Activated T-helper 17 cell treated with anti-CD3 and anti-CD28 coated beads, Interleukin-2, amount 50 U/mL, for 72 hours (primary cell): ENCODE data around the gene RPL29. TPM values are rescaled to one million over a fixed set of nuclear protein-coding genes. Genes with fewer than 3 reads are reported as not detected.
"Not testable (repeated sequence)": the region's sequence is repeated elsewhere in the genome, so short reads cannot be mapped to it uniquely, and the experiment has no call there.

Experiments used
- ATAC-seq: fragments of 150-1000 bp; cut with Tn5 transposase; replicated peaks from 2 replicates; pipeline ENCODE4 v1.10.0; 2021; ENCODE audit warnings: mild to moderate bottlenecking, moderate library complexity
- H3K27ac Mint-ChIP-seq: one replicate; pipeline ENCODE4 v1.8.0; 2022; ENCODE audit warnings: mixed read lengths
- H3K27me3 Mint-ChIP-seq: one replicate; pipeline ENCODE4 v1.8.0; 2022; ENCODE audit warnings: mixed read lengths
- H3K36me3 Mint-ChIP-seq: one replicate; pipeline ENCODE4 v1.8.0; 2022; ENCODE audit warnings: low read depth, mild to moderate bottlenecking, mixed read lengths
- H3K4me1 Mint-ChIP-seq: one replicate; pipeline ENCODE4 v1.8.0; 2022; ENCODE audit warnings: mixed read lengths
- H3K4me3 Mint-ChIP-seq: one replicate; pipeline ENCODE4 v1.8.0; 2022; ENCODE audit warnings: mild to moderate bottlenecking, mixed read lengths
- H3K9me3 Mint-ChIP-seq: one replicate; pipeline ENCODE4 v1.8.0; 2022; ENCODE audit warnings: mixed read lengths
- total RNA-seq, 2 donors: library from RNA; stranded (reverse); gene quantifications; one replicate each; pipeline ENCODE4 v1.2.3, GENCODE V29; 2022

Gene RPL29
- total RNA-seq, 2 donors from 2014 or later = 1,433 to 1,498 TPM

DNA sequence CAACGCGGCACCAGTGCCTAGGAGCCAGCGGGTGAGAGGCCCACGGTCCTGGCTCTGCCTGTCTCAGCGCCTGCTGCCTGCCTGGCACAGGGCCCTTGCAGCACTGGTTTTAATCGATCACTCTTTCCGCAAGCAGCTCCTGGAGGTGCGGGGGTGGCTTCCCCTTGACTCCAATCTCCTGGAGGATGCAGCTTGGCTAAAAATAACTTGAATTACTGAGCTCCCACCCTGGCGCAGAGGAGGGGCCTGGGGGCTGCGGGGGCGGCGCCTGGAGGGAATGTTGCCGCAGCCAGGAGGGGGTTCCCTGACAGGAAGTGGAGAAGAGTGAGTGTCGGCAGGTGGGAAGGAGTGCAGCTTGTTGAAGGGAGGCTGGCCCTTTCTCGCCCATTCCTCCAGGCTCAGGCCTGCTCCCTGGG, 9.9 kb upstream of the RPL29 start:
- ATAC-seq = peak; percentile 18
- no peak overlapping the region for H3K27ac Mint-ChIP-seq
- no peak overlapping the region for H3K4me3 Mint-ChIP-seq
- H3K4me1 Mint-ChIP-seq = no peaks in the 10 kb centered on the region
- no peaks in the 10 kb centered on the region for H3K36me3 Mint-ChIP-seq
- H3K27me3 Mint-ChIP-seq = no peaks in the 10 kb centered on the region
- no peaks in the 10 kb centered on the region for H3K9me3 Mint-ChIP-seq

DNA sequence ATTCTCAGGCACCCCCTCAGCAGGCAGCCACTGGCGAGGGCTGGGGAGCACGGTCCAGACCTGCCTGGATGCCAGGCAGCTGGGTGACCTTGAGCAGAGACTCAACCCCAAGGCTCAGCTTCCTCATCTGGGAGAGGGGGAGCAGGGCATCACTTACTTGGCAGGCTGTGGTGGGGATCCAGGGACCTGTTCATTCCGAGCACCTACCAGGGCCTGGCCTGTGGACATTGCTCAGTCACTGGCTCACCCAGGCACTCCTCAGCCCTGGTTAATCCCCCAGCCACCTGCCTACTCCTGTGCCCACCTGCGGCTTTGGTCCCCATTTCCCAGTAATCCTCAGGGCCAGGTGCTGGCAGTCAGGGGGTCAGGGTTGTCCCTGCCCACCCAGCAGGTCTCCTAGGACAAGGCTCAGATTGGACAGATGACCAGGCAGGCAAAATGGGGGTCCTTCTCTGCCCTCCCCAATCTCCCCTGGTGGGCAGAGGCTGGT, 9.3 kb upstream of the RPL29 start:
- no peaks in the 10 kb centered on the region for H3K4me1 Mint-ChIP-seq
- no peak for ATAC-seq
- H3K4me3 Mint-ChIP-seq = no peak overlapping the region
- H3K27me3 Mint-ChIP-seq = no peaks in the 10 kb centered on the region
- no peaks in the 10 kb centered on the region for H3K9me3 Mint-ChIP-seq
- H3K36me3 Mint-ChIP-seq = no peaks in the 10 kb centered on the region
- H3K27ac Mint-ChIP-seq = no peak overlapping the region

- H3K4me1 Mint-ChIP-seq = no peaks in the 10 kb centered on the region
- no peaks in the 10 kb centered on the region for H3K9me3 Mint-ChIP-seq
- H3K4me3 Mint-ChIP-seq = no peak overlapping the region
- ATAC-seq = no peak
- no peaks in the 10 kb centered on the region for H3K27me3 Mint-ChIP-seq
- peak overlapping the region; percentile 50 for H3K27ac Mint-ChIP-seq
- no peaks in the 10 kb centered on the region for H3K36me3 Mint-ChIP-seq
Observed at GRCh38 chr3:52004163-52004787, 8.6 kb upstream of the RPL29 start.

DNA sequence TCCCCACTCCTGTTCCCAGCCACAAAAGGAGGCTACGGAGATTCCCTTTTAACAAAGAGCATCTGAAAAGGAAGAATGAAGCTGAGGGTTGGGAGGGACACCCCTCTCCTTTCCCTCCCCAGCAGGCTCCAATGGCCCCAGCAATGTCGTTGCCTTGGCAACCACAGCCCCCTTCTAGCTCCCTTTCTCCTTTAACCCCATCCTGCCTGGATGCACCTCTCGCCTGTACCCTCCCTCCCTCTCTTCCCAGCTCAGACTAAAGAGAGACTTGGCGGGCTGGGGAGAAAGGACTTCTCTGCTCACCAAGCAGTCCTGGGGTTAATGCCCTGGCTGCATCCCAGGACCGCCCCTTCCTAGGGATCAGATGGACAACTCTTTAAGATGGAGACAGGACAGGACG, 7.1 kb upstream of the RPL29 start:
- H3K4me1 Mint-ChIP-seq = no peaks in the 10 kb centered on the region
- no peak overlapping the region for H3K4me3 Mint-ChIP-seq
- H3K27ac Mint-ChIP-seq = peak overlapping the region; percentile 50
- H3K9me3 Mint-ChIP-seq = no peaks in the 10 kb centered on the region
- no peak for ATAC-seq
- no peaks in the 10 kb centered on the region for H3K27me3 Mint-ChIP-seq
- H3K36me3 Mint-ChIP-seq = no peaks in the 10 kb centered on the region

DNA sequence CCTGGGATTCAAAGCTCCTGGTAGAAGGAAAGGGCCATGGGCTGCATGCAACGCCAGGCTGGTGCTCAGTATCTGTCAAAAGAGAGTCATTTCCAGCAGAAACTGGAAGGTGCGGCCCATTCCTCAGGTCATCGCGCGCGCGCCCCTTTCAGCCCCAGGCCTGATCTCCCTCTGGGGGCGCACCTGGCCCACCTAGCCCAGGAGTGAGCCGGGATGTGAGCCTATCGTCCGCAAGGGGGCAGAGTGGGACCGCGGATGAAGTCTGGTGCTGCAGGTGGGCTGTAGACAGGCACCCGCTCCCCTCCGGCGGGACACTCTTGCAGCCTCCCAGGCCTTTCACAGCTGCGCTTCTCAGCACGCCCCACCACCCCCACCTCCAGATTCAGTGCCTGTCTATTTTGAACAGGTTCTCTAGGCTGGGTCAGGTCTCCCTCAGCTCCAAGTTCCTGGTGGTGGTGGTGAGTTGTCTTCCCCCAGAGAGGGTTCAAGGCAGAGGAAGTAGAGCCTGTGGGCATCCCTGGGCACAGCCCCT, 5.8 kb upstream of the RPL29 start:
- H3K27me3 Mint-ChIP-seq = no peaks in the 10 kb centered on the region
- peak; percentile 96 for ATAC-seq

GRCh38 chr3:51999846-52000245, 4.2 kb upstream of the RPL29 start:
- H3K36me3 Mint-ChIP-seq = peaks cover 12% of the 10 kb centered on the region
- H3K4me1 Mint-ChIP-seq = peaks cover 4% of the 10 kb centered on the region
- no peaks in the 10 kb centered on the region for H3K27me3 Mint-ChIP-seq
- no peak for ATAC-seq
- H3K9me3 Mint-ChIP-seq = no peaks in the 10 kb centered on the region
- no peak overlapping the region for H3K4me3 Mint-ChIP-seq
- H3K27ac Mint-ChIP-seq = no peak overlapping the region

More for the DNA sequence above, 5.8 kb upstream of the RPL29 start:
- Mint-ChIP-seq H3K4me1 (no peaks in the 10 kb centered on the region), H3K36me3 (no peaks in the 10 kb centered on the region), H3K9me3 (no peaks in the 10 kb centered on the region), H3K27ac (no peak overlapping the region), H3K4me3 (no peak overlapping the region)

- Mint-ChIP-seq H3K4me3 (no peak overlapping the region), H3K36me3 (peaks cover 23% of the 10 kb centered on the region), H3K27me3 (no peaks in the 10 kb centered on the region), H3K9me3 (no peaks in the 10 kb centered on the region), H3K27ac (no peak overlapping the region), H3K4me1 (peaks cover 8% of the 10 kb centered on the region)
- ATAC-seq = no peak
Observed at GRCh38 chr3:51998774-51999173, 3.1 kb upstream of the RPL29 start.

GRCh38 chr3:51997935-51998596, 2.4 kb upstream of the RPL29 start:
- Mint-ChIP-seq H3K27ac (peak overlapping the region; percentile 21), H3K9me3 (no peaks in the 10 kb centered on the region), H3K4me3 (no peak overlapping the region), H3K36me3 (peaks cover 30% of the 10 kb centered on the region), H3K27me3 (no peaks in the 10 kb centered on the region), H3K4me1 (peaks cover 8% of the 10 kb centered on the region)
- ATAC-seq = no peak

- Mint-ChIP-seq H3K4me3 (peak overlapping the region; percentile 22), H3K4me1 (peaks cover 11% of the 10 kb centered on the region), H3K9me3 (no peaks in the 10 kb centered on the region), H3K27me3 (no peaks in the 10 kb centered on the region), H3K36me3 (peaks cover 39% of the 10 kb centered on the region), H3K27ac (peak overlapping the region; percentile 9)
- no peak for ATAC-seq
Observed at GRCh38 chr3:51997172-51997571, 1.5 kb upstream of the RPL29 start.

GRCh38 chr3:51994530-51994929, 1.2 kb downstream of the RPL29 start:
- no peaks in the 10 kb centered on the region for H3K27me3 Mint-ChIP-seq
- peaks cover 51% of the 10 kb centered on the region for H3K36me3 Mint-ChIP-seq
- H3K27ac Mint-ChIP-seq = peak overlapping the region; percentile 100
- H3K4me1 Mint-ChIP-seq = peaks cover 11% of the 10 kb centered on the region
- no peak for ATAC-seq
- H3K4me3 Mint-ChIP-seq = peak overlapping the region; percentile 97
- H3K9me3 Mint-ChIP-seq = no peaks in the 10 kb centered on the region

DNA sequence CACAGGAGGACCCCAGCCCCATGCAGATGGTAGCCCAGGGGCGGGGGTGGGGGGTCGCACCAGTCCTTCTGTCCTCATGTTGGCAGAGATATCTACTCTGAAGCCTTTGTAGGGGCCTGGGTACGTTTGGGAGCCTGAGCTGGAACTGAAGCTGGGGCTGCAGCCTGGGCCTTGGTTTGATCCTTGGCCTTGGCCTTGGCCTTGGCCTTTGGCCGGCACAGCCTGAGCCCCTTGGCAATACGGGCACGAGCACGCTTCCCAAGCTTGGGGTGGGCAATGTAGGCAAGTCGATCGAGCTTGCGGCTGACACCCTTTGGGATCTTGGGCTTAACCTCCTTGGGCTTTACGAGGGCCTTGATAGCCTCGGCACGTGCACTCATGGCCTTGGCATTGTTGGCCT, 2.0 kb downstream of the RPL29 start:
- peak overlapping the region; percentile 100 for H3K27ac Mint-ChIP-seq
- not testable (repeated sequence) for H3K27me3 Mint-ChIP-seq

GRCh38 chr3:51992017-51992682, 3.5 kb downstream of the RPL29 start:
- no peaks in the 10 kb centered on the region for H3K27me3 Mint-ChIP-seq
- peak overlapping the region; percentile 97 for H3K4me3 Mint-ChIP-seq
- H3K4me1 Mint-ChIP-seq = peaks cover 18% of the 10 kb centered on the region
- peaks cover 51% of the 10 kb centered on the region for H3K36me3 Mint-ChIP-seq
- ATAC-seq = no peak
- peak overlapping the region; percentile 100 for H3K27ac Mint-ChIP-seq
- no peaks in the 10 kb centered on the region for H3K9me3 Mint-ChIP-seq

More for the DNA sequence above, 2.0 kb downstream of the RPL29 start:
- Mint-ChIP-seq H3K4me3 (peak overlapping the region; percentile 97), H3K36me3 (peaks cover 51% of the 10 kb centered on the region), H3K4me1 (peaks cover 16% of the 10 kb centered on the region)
- not testable (repeated sequence) for H3K9me3 Mint-ChIP-seq, ATAC-seq

DNA sequence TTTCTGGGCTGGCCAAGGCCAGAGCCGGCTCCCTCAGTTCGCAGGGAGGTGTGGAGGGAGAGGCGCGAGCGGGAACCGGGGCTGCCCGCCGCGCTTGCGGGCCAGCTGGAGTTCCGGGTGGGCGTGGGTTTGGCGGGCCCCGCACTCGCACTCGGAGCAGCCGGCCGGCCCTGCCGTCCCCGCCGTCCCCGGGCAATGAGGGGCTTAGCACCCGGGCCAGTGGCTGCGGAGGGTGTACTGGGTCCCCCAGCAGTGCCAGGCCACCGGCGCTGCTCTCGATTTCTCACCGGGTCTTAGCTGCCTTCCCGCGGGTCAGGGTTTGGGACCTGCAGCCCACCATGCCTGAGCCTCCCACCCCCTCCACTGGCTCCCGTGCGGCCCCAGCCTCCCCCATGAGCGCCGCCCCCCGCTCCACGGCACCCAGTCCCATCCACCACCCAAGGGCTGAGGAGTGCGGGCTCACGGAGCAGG, 5.2 kb downstream of the RPL29 start:
- not testable (repeated sequence) for H3K27me3 Mint-ChIP-seq, ATAC-seq, H3K9me3 Mint-ChIP-seq, H3K27ac Mint-ChIP-seq, H3K4me3 Mint-ChIP-seq
- peaks cover 46% of the 10 kb centered on the region for H3K36me3 Mint-ChIP-seq
- peaks cover 15% of the 10 kb centered on the region for H3K4me1 Mint-ChIP-seq

- H3K9me3 Mint-ChIP-seq = no peaks in the 10 kb centered on the region
- H3K27me3 Mint-ChIP-seq = no peaks in the 10 kb centered on the region
- peak overlapping the region; percentile 82 for H3K27ac Mint-ChIP-seq
- peaks cover 10% of the 10 kb centered on the region for H3K4me1 Mint-ChIP-seq
- no peak for ATAC-seq
- H3K4me3 Mint-ChIP-seq = no peak overlapping the region
- H3K36me3 Mint-ChIP-seq = peaks cover 26% of the 10 kb centered on the region
Observed at GRCh38 chr3:51988286-51989146, 7.2 kb downstream of the RPL29 start.
